Stimulated activated CD8-positive, alpha-beta memory T cell treated with anti-CD3 and anti-CD28 coated beads, Interleukin-2, amount 100 ng/mL, for 1 hour (primary cell): ENCODE results near the gene TMED5.
"Not testable (repeated sequence)": the region's sequence is repeated elsewhere in the genome, so short reads cannot be mapped to it uniquely, and the experiment has no call there.

Experiments
- DNase-seq, 2 donors: peaks; one replicate each; pipeline ENCODE4 v3.0.0-alpha.2; 2020; ENCODE audit warnings: low read depth in 2 of 2

The TMED5 gene

DNA sequence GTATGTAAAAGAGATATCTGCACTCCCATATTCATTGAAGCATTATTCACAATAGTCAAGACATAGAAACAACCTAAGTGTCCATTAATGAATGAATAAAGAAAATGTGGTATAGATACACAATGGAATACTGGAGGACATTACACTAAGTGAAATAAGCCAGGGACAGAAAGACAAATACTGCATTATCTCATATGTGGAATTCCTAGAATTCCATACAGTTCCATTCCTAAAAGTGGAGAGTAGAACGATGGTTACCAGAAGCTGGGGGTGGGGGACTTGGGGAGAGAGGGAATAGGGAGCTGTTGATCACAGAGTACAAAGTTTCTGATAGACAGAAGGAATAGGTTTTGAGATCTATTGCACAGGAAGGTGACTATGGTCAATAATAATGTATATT is 7.4 kb downstream of the TMED5 start:
- DNase-seq: no peak

DNA sequence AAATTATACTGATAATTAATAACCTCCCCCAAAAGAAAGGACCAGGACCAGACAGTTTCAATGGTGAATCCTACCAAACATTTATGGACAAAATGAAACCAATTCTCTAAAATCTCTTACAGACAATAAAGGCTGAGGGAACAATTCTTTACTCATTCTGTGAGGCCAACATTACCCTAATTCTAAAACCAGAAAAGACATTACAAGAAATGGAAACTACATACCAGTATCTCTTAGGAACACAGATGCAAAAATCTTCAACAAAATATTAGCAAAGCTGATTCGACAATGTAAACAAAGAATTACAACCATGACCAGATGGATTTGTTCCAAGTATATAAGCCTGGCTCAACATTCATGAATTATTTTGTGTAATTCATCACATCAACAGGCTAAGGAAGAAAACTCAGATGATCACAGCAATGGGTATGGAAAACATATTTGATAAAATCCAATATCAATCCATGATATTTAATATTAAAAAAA is 8.6 kb downstream of the TMED5 start:
- DNase-seq: no peak

GRCh38 chr1:93170141-93170678 is 10.0 kb downstream of the TMED5 start:
- DNase-seq: not testable (repeated sequence)

GRCh38 chr1:93167006-93167405 is 13.2 kb downstream of the TMED5 start:
- DNase-seq: no peak

- DNase-seq: not testable (repeated sequence)
Measured at GRCh38 chr1:93165895-93166294, 14.3 kb downstream of the TMED5 start.

DNA sequence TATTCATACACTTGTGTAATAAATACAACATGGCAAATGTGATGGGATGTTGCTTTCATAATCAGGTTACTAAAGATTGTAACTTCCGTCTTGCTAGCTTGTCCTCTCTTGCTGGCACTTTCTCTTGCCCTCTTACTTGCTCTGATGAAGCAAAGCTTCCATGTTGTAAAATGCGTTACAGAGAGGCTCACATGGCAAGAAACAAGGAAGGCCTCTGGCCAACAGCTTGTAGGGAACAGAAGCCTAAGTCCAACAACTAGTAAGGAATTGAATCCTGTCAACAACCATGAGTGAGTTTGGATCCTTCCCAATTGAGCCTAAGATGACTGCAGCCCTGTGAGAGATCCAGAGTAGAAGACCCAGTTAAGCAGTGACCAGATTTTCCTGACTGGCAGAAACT is 15.4 kb downstream of the TMED5 start:
- DNase-seq: no peak

GRCh38 chr1:93163314-93163713 is 16.9 kb downstream of the TMED5 start:
- not testable (repeated sequence) for DNase-seq

- no peak for DNase-seq
Measured at GRCh38 chr1:93159337-93159736, 20.9 kb downstream of the TMED5 start.

- DNase-seq: no peak
Measured at GRCh38 chr1:93155335-93155734, 24.9 kb downstream of the TMED5 start.

- DNase-seq: no peak
Measured at GRCh38 chr1:93154898-93155297, 25.3 kb downstream of the TMED5 start.

DNA sequence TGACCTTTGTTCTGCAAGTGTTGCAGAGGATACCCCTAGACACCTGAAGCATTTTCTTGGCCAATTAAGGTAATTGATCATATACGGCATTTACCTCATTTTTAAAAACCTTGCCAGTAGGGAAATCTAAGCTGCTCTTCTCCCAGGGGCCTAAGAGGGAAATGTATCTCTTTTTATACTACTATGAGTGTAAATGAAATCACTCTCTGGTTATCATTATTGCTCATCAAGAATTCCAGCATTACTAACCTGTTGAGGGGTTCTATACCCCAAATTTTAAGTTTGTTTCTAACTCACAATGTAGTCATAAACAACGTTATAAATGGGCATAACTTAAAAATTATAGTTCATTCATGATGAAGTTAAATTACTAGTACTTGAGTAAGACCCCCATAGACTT is 27.4 kb downstream of the TMED5 start:
- DNase-seq: no peak

DNA sequence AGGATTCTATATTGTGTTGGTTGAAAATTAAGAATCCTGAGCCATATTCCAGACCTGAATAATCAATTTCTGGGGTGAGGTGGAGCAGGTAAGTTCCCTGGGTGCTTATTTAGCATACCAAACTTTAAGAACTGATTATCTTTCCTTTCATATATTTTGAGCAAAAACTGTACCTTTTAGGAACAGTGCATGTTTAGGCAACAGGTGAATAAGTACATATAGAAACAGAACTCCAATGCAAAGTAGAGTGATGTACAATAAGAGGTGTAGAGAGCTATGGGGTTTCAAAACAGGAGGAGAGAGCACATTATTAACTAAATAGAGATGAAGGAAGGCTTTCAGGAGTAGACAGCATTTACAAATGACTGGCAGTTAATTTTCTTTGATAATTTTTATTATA is 28.7 kb downstream of the TMED5 start:
- DNase-seq: no peak

- DNase-seq: no peak
Measured at GRCh38 chr1:93150729-93151128, 29.5 kb downstream of the TMED5 start.

DNA sequence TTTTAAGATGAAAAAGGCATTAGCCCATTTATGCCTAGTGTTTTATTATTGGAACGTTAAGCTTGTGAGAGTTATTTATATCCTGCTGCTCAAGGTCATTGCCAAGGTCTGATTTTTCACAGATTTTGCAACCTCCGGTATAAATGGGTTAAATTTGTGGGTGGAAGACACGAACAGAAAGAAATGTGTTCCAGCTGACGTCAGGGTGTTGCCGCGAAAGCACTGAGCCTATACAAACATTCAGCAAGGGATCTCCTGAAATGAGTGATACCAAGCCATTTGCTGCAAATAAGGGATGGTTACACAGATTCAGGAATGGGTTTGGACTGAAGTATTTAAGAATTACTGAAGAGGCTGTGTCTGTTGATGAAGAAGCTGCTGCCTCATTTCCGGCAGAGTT is 32.2 kb downstream of the TMED5 start:
- no peak for DNase-seq

- no peak for DNase-seq
Measured at GRCh38 chr1:93143769-93144168, 36.4 kb downstream of the TMED5 start.

DNA sequence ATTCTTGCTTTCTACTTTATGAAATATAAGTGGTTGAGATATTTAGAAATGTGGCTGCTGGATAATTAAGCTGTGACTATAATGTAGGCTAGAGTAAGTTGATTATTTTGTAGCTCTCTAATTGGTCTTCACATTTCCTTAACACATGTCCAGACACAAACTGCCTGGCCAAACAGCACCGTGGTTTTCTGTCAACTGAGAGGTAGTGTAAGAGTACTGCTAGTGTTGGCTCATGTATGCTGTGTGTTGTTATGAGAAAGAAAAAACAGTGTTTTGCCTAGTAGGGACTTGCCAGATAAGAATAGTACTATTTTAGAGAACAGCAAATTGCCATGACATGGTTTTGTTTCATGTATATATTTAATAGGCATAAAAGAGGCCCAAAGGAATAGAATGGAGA is 37.1 kb downstream of the TMED5 start:
- no peak for DNase-seq

DNA sequence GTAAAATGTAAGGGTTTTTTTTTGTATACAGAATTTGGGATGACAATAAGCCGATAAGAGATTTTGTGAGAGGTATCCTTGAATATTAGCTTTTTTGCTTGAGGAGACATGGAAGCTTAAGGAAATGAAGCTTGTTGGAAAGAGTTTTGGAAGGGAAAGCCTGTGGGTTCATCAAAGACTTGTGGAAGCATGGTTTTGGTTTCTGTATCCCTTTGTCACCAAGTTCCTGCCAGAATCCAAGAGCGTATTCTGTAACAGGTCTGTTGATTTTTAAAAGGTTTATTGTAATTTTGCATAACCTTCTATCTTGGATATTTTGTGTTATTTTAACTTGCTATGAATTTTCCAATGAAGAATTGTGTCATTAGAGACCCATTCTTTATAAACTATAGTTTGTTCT is 38.1 kb downstream of the TMED5 start:
- no peak for DNase-seq

GRCh38 chr1:93140106-93140505 is 40.1 kb downstream of the TMED5 start:
- DNase-seq: no peak

- DNase-seq: no peak
Measured at GRCh38 chr1:93137604-93138292, 42.5 kb downstream of the TMED5 start.

DNA sequence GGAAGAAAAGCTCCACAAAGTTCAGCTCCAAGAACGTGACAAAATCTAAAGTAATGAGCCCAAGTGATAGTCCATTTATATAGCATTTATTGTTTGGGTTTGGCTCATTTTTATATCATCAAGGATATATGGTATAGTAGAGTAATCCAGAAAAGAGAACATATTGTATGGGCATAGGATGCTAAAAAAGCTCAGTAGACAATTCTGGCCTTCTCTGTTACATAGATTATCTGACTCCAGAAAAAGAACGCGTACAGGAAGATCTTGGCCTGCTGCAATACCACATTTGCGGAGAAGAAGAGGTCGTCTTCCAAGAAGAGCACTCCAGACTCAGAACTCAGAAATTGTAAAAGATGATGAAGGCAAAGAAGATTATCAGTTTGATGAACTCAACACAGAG is 43.8 kb downstream of the TMED5 start:
- no peak for DNase-seq

DNA sequence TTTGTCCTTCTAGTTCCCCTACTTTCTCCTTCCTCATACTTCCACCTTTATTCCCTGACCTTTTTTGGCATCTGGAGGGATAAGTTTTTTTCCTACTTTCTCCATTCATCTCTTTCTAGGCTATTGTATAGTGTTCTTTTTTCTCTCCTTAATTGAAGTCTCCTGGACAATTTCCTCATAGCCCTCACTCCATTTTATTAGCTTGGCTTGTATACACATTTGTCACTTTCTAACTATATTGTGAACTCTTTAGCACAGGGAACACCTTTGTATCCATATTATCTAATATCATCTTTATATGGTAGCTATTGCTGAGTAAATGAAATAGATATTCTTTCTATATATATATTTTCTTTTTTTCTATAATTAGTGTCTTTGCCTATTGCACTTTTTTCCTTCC is 47.6 kb downstream of the TMED5 start:
- no peak for DNase-seq

GRCh38 chr1:93129507-93130099 is 50.6 kb downstream of the TMED5 start:
- DNase-seq: no peak

- DNase-seq: no peak
Measured at GRCh38 chr1:93124556-93125355, 55.5 kb downstream of the TMED5 start.
